Astrocyte of the cerebellum (primary cell): ENCODE data around the gene TM2D3.

Source experiments
- DNase-seq: peaks from one replicate; pipeline ENCODE4 v3.0.0-alpha.2; 2011; ENCODE audit warnings: low read depth
- H3K4me3 ChIP-seq: 2 replicates; pipeline ENCODE4 v1.5.1; 2011; ENCODE audit warnings: mild to moderate bottlenecking, low read depth, low read length, moderate library complexity
- in situ Hi-C: cut with HindIII; loops from 2 replicates; pipeline ENCODE4 v1.10.0; 2017; ENCODE audit warnings: low sequenced_read_pairs
- TF ChIP-seq, protein P1 (sequence below): IDR thresholded peaks from 2 replicates; pipeline ENCODE4 v1.5.1; 2012; ENCODE audit warnings: low read length, low read depth, moderate library complexity, mild to moderate bottlenecking; ENCODE audit errors: missing control alignments

Gene TM2D3

DNA sequence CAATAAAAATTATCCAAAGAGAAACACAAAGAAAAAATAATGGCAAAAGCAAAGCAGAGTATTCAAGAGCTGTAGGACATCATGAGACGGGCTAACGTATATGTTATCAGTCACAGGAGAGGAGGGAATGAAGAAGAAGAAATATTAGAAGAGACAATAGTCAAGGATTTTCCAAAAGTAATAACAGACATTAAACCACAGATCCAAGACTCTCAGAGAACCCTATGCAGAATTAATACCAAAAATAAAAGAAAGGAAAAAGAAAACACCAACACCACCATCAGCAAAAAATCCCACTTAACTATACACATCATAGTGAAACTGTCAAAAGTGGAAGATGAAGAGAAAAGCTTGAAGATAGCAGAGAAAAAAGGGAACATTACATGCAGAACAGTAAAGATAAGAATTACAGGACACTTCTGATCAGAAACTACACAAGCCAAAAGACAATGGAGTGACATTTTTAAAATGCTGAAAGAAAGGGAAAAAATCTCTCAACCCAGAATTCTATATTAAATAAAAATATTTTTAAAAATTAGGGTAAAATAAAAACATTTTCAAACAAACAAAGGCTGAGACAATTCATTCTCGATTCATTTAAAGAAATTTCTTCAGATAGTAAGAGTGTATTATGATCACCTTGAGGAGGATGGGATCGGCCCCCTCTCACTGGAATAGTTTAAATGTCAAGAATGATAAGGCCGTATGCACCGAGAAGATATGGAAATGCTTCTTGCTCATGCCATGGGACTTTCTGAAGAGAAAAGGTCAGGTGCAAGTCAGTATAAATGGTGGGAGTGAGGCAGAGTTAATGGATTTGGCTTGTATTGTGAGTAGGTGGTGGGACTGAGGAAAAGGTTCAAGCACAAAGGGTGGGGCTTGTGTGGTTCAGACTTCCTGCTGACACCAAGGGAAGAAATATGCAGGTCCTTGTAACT lies 28.5 kb downstream of the TM2D3 start:
- no peak for DNase-seq
- H3K4me3 ChIP-seq, result no peak overlapping the region
- TF ChIP-seq, protein P1, sequence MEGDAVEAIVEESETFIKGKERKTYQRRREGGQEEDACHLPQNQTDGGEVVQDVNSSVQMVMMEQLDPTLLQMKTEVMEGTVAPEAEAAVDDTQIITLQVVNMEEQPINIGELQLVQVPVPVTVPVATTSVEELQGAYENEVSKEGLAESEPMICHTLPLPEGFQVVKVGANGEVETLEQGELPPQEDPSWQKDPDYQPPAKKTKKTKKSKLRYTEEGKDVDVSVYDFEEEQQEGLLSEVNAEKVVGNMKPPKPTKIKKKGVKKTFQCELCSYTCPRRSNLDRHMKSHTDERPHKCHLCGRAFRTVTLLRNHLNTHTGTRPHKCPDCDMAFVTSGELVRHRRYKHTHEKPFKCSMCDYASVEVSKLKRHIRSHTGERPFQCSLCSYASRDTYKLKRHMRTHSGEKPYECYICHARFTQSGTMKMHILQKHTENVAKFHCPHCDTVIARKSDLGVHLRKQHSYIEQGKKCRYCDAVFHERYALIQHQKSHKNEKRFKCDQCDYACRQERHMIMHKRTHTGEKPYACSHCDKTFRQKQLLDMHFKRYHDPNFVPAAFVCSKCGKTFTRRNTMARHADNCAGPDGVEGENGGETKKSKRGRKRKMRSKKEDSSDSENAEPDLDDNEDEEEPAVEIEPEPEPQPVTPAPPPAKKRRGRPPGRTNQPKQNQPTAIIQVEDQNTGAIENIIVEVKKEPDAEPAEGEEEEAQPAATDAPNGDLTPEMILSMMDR, result no peak
- in situ Hi-C loops, result loop anchor here (10.0 kb wide), 1 partner anchor 329 kb away; the partner anchor contains the start of gene SNRPA1

DNA sequence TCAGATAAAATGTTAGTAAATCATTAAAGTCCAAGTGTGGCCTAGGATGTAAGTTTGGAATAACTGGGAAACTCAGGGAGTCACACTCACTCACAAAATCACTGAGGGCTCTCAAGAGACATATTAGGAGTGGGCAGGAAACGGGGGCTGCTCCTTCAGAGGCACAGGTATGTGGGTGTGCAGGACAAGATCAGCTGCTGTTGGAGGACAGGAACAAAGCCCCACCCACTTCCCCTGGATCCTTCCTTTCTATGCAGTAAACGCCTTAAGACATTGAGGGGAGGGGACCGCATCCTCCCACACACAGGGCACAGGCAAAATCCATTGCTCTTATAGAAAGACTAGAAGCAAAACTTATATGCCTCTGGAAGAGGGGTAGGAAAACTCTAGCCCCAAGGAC lies 30.2 kb downstream of the TM2D3 start:
- in situ Hi-C loops, result loop anchor here (10.0 kb wide), 1 partner anchor 327 kb away; the partner anchor contains the start of gene SNRPA1
- TF ChIP-seq, protein P1, result no peak
- DNase-seq, result no peak
- H3K4me3 ChIP-seq, result no peak overlapping the region

DNA sequence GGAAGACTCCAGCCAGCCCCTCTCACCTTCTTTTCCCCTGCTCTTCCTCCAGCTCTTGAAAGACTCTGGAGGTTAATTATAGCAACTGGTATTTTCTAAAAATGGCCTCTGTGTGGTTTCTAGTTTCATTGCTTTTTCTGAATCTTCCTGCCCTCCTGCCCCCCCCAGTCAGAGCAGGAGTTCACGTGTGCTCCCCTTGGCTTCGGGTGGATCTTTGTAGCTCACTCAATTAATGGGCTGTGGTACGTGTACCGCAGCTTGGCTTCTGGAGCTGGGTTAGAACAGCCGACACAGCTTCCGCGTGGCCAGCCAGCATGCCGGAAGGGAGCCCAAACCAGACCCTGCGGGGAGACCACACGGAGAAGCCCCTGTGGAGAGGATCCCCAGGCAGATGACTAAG lies 31.5 kb downstream of the TM2D3 start:
- TF ChIP-seq, protein P1, result no peak
- no peak for DNase-seq
- no peak overlapping the region for H3K4me3 ChIP-seq
- in situ Hi-C loops, result loop anchor here (10.0 kb wide), 1 partner anchor 326 kb away; the partner anchor contains the start of gene SNRPA1

DNA sequence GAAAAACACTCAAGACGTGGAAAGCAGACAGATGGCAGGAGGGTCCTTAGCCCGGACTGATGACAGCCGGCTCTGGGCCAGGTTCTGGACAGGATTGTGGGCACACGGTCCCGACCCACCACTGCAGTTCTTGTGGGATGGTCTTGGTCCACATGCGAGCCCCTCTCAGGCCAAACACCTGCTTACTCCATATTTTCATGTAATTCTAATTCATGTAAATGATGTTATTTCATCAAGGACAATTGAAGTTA lies 32.6 kb downstream of the TM2D3 start:
- in situ Hi-C loops, result no loop called here
- H3K4me3 ChIP-seq, result no peak overlapping the region
- DNase-seq, result no peak
- TF ChIP-seq, protein P1, result no peak

DNA sequence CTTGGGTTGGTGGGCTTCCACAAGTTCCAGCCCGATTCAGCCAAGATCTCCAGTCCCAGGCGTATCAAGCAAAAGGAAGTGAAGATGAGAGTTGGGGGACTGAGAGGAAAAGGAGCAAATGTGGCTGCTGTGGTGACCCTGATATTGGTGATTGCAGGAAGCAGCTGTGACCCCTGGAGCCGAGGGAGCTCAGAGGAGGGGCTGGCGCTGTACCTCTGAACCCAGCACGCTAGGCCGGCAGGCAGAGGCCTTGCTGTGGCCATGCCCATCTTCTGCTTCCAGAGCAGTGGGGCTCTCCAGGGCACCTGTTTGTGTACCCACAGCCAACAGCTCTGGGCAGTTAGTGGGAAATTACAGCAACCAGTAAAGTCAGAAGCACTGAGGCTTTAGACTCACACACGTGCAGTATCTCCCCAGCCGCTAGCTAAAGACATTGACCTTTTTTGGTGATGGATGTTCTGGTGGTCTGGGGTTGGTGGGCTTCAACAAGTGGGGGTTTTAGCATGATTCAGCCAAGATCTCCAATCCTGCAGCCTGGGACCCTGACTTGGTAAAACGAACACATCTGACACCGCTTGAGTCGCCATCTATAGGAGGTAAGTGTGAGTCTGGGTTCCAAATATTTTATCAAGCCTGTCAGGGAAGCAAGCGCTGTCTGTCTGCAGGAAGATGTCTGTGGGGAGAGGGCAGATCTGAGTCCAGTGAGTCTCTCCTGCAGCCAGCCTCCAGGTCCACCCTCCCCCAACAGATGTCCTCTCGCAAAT lies 33.1 kb downstream of the TM2D3 start:
- H3K4me3 ChIP-seq, result no peak overlapping the region
- no peak for DNase-seq
- in situ Hi-C loops, result no loop called here
- TF ChIP-seq, protein P1, result no peak

DNA sequence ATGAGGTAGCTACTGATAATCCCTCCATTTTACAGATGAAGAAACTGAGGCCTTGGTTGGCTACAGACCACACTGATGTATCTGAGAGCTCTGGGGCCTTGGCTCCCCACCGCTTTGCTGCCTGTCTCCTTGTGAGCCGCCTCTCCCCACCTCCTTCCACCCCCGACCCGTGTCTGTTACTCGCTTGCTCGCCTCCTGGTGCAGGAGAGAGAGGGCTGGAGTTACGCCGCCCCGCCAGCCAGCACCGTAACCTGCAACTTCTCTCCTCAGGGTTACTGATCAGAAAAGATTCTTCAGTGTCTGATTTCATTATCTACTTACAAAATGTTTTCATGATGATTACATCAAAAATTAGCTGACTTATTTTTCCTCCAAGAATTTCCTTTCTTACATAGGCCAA lies 34.1 kb downstream of the TM2D3 start:
- H3K4me3 ChIP-seq, result no peak overlapping the region
- DNase-seq, result no peak
- TF ChIP-seq, protein P1, result no peak
- in situ Hi-C loops, result no loop called here
